ENCODE measurements around the gene OSGIN1.

The OSGIN1 gene

GRCh38 chr16:84013787-84014569 lies 60.9 kb downstream of the OSGIN1 start:
- no peak overlapping the region for H3K4me3 ChIP-seq
- TF ChIP-seq CTCF (IDR thresholded peaks at IDR 0.05), result no peak
- H3K36me3 ChIP-seq, result no peaks in the 10 kb centered on the region
- peaks cover 0 to 19% of the 10 kb centered on the region in 2 donors for H3K27me3 ChIP-seq
- H3K27ac ChIP-seq, result no peak overlapping the region
- H3K4me1 ChIP-seq, result no peaks in the 10 kb centered on the region
- no peak for DNase-seq
- H3K9me3 ChIP-seq, result peaks cover 0 to 3% (median 0%) of the 10 kb centered on the region in 3 donors
- intact Hi-C loops (cut with DNase I; ENCODE audit: low total_unique reads), result no loop called here

GRCh38 chr16:84014570-84015327 lies 61.7 kb downstream of the OSGIN1 start:
- no peak for TF ChIP-seq CTCF (IDR thresholded peaks at IDR 0.05)
- Histone ChIP-seq H3K4me1 (no peaks in the 10 kb centered on the region), H3K4me3 (no peak overlapping the region), H3K27ac (no peak overlapping the region), H3K36me3 (no peaks in the 10 kb centered on the region), H3K9me3 (peaks cover 0 to 3% (median 0%) of the 10 kb centered on the region in 3 donors), H3K27me3 (peaks cover 0 to 15% of the 10 kb centered on the region in 2 donors)
- intact Hi-C loops (cut with DNase I; ENCODE audit: low total_unique reads), result no loop called here
- DNase-seq, result no peak

- Histone ChIP-seq H3K4me1 (no peaks in the 10 kb centered on the region), H3K9me3 (peaks cover 0 to 6% (median 0%) of the 10 kb centered on the region in 3 donors), H3K27me3 (peaks cover 0 to 15% of the 10 kb centered on the region in 2 donors), H3K27ac (no peak overlapping the region), H3K36me3 (no peaks in the 10 kb centered on the region), H3K4me3 (no peak overlapping the region)
- intact Hi-C loops (cut with DNase I; ENCODE audit: low total_unique reads), result no loop called here
- no peak for DNase-seq
- no peak for TF ChIP-seq CTCF (IDR thresholded peaks at IDR 0.05)
These were observed 62.4 kb downstream of the OSGIN1 start for GRCh38 chr16:84015399-84015798.
